Right lobe of liver (tissue), 4 donors: Measurements from ENCODE around the gene CHKA.

Source experiments
- CTCF ChIP-seq, 4 donors: fragments of 200-600 bp in 3 of 4; fragments of 450-650 bp in 1 of 4; IDR thresholded peaks; one replicate each; pipeline versions ENCODE4 v1.5.1 to v1.8.0; 2016 to 2022; ENCODE audit warnings: antibody characterized with exemption in 4 of 4, mild to moderate bottlenecking in 2 of 4
- POLR2A ChIP-seq: fragments of 450-650 bp; IDR thresholded peaks from one replicate; pipeline ENCODE4 v1.6.1; 2017; ENCODE audit warnings: antibody characterized with exemption, mild to moderate bottlenecking
- donor health status: DM: no; HTN: no; CAD: no.
- donor health status: DM: no; HTN: no; CAD: no.
- donor health status: DM: no; HTN: yes; CAD: no.

- TF ChIP-seq CTCF (IDR thresholded peaks at IDR 0.05), result no peak
- no peak for TF ChIP-seq POLR2A
These were observed 39.5 kb downstream of the CHKA start for GRCh38 chr11:68081691-68082090.
